Medulla oblongata (tissue), 1 donor: ENCODE data around the gene NACC1.
"Not testable (repeated sequence)": the region's sequence is repeated elsewhere in the genome, so short reads cannot be mapped to it uniquely, and the experiment has no call there.

ENCODE experiments used
- DNase-seq: peaks from one replicate; pipeline ENCODE4 v3.0.0-alpha.2; 2015; ENCODE audit errors: extremely low spot score

NACC1 gene

GRCh38 chr19:13146763-13147563 lies 28.9 kb downstream of the NACC1 start:
- no peak for DNase-seq

- not testable (repeated sequence) for DNase-seq
These were observed 31.1 kb downstream of the NACC1 start for GRCh38 chr19:13149173-13149627.

GRCh38 chr19:13149628-13150186 lies 31.6 kb downstream of the NACC1 start:
- DNase-seq = no peak

GRCh38 chr19:13150187-13150930 lies 32.3 kb downstream of the NACC1 start, which contains the start of the genes IER2 and STX10:
TSS of gene IER2 (plus strand) at chr19:13150411. CDS start at chr19:13153187, 2,776 bp downstream.
TSS of gene STX10 (minus strand) at chr19:13150375. CDS start at chr19:13150173, 202 bp downstream.
- DNase-seq = peak; percentile 97

GRCh38 chr19:13150931-13151604 lies 33.0 kb downstream of the NACC1 start:
- no peak for DNase-seq

- DNase-seq = peak; percentile 98
These were observed 33.7 kb downstream of the NACC1 start for GRCh38 chr19:13151605-13152355.

GRCh38 chr19:13152356-13152973 lies 34.4 kb downstream of the NACC1 start:
- no peak for DNase-seq

- DNase-seq = peak; percentile 98
These were observed 35.0 kb downstream of the NACC1 start for GRCh38 chr19:13152974-13153568.

GRCh38 chr19:13153569-13154240 lies 35.6 kb downstream of the NACC1 start:
- DNase-seq = no peak

- peak; percentile 84 for DNase-seq
These were observed 36.2 kb downstream of the NACC1 start for GRCh38 chr19:13154241-13154778.

- peak; percentile 74 for DNase-seq
These were observed 36.9 kb downstream of the NACC1 start for GRCh38 chr19:13154911-13155471.

- DNase-seq = peak; percentile 54
These were observed 37.7 kb downstream of the NACC1 start for GRCh38 chr19:13155472-13156359.

GRCh38 chr19:13159713-13160112 lies 41.6 kb downstream of the NACC1 start:
- no peak for DNase-seq

- DNase-seq = no peak
These were observed 42.5 kb downstream of the NACC1 start for GRCh38 chr19:13160557-13160956.

- peak; percentile 96 for DNase-seq
These were observed 44.9 kb downstream of the NACC1 start for GRCh38 chr19:13162724-13163608.

GRCh38 chr19:13163609-13164342 lies 45.7 kb downstream of the NACC1 start:
- peak; percentile 78 for DNase-seq
